ENCODE measurements around the gene TMEFF2.

GRCh38 chr2:192194265-192194865 lies 368 bp downstream of the TMEFF2 start:
- no peak for TF ChIP-seq CTCF (IDR thresholded peaks at IDR 0.05; ENCODE audit: insufficient read depth, low read length, poor library complexity, severe bottlenecking)
- TF ChIP-seq EZH2phosphoT487 (conservative IDR thresholded peaks at IDR 0.05; ENCODE audit: low read length): no peak

Measured in SU-DHL-6 (cell line).